Measurements from ENCODE around the gene ASPRV1.

GRCh38 chr2:69946351-69947324 is 14.8 kb downstream of the ASPRV1 start:
- TF ChIP-seq, protein P1, sequence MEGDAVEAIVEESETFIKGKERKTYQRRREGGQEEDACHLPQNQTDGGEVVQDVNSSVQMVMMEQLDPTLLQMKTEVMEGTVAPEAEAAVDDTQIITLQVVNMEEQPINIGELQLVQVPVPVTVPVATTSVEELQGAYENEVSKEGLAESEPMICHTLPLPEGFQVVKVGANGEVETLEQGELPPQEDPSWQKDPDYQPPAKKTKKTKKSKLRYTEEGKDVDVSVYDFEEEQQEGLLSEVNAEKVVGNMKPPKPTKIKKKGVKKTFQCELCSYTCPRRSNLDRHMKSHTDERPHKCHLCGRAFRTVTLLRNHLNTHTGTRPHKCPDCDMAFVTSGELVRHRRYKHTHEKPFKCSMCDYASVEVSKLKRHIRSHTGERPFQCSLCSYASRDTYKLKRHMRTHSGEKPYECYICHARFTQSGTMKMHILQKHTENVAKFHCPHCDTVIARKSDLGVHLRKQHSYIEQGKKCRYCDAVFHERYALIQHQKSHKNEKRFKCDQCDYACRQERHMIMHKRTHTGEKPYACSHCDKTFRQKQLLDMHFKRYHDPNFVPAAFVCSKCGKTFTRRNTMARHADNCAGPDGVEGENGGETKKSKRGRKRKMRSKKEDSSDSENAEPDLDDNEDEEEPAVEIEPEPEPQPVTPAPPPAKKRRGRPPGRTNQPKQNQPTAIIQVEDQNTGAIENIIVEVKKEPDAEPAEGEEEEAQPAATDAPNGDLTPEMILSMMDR (conservative IDR thresholded peaks at IDR 0.05), result peak; percentile 22; the same call in 1 of the 2 replicates
- no peak for TF ChIP-seq EZH2 (IDR thresholded peaks at IDR 0.05; ENCODE audit: low read depth)
